Spleen (tissue), 11 donors: ENCODE measurements around the gene C12orf60. TPM values are rescaled to one million over a fixed set of nuclear protein-coding genes. Genes with fewer than 3 reads are reported as not detected.
A peak's percentile ranks its signal among the peaks of the same experiment; 100 is the strongest.

Source experiments
- DNase-seq: peaks from one replicate; pipeline ENCODE4 v3.0.0-alpha.2; 2020
- H3K27ac ChIP-seq, 8 donors: fragments of 200-600 bp; sonication (generic) in 7 of 8; 1 replicate in 4 of 8; 2 replicates in 4 of 8; pipeline versions ENCODE4 v1.5.0 to v1.8.0; 2016 to 2021; ENCODE audit warnings: inconsistent platforms in 4 of 8, mild to moderate bottlenecking in 4 of 8, moderate library complexity in 1 of 8
- H3K27me3 ChIP-seq, 7 donors: fragments of 200-600 bp; sonication (generic) in 6 of 7; replicated peaks in 1 of 7; 1 replicate in 4 of 7; 2 replicates in 3 of 7; pipeline versions ENCODE4 v1.5.0 to v1.8.0; 2016 to 2021; ENCODE audit warnings: inconsistent platforms in 3 of 7, mild to moderate bottlenecking in 1 of 7
- H3K36me3 ChIP-seq, 6 donors: fragments of 200-600 bp; sonication (generic) in 5 of 6; 1 replicate in 4 of 6; 2 replicates in 2 of 6; pipeline versions ENCODE4 v1.5.0 to v1.8.0; 2016 to 2021; ENCODE audit warnings: inconsistent platforms in 2 of 6
- H3K4me1 ChIP-seq, 6 donors: fragments of 200-600 bp; sonication (generic) in 5 of 6; 1 replicate in 3 of 6; 2 replicates in 3 of 6; pipeline versions ENCODE4 v1.5.0 to v1.8.0; 2016 to 2021; ENCODE audit warnings: inconsistent platforms in 3 of 6
- H3K4me3 ChIP-seq, 8 donors: fragments of 200-600 bp; sonication (generic) in 7 of 8; 1 replicate in 4 of 8; 2 replicates in 4 of 8; pipeline versions ENCODE4 v1.5.0 to v1.8.0; 2016 to 2021; ENCODE audit warnings: inconsistent platforms in 4 of 8, mild to moderate bottlenecking in 4 of 8, moderate library complexity in 2 of 8
- H3K9me3 ChIP-seq, 8 donors: fragments of 200-600 bp; sonication (generic) in 7 of 8; 1 replicate in 4 of 8; 2 replicates in 4 of 8; pipeline versions ENCODE4 v1.5.0 to v1.8.0; 2016 to 2021; ENCODE audit warnings: inconsistent platforms in 4 of 8
- CTCF ChIP-seq, 11 experiments: fragments of 200-600 bp in 7 of 11; fragments of 450-650 bp in 4 of 11; sonication (generic) in 4 of 11; IDR thresholded peaks in 8 of 11; conservative IDR thresholded peaks in 3 of 11; 1 replicate in 7 of 11; 2 replicates in 4 of 11; pipeline versions ENCODE4 v1.4.0 to v1.8.0; 2016 to 2021; ENCODE audit warnings: antibody characterized with exemption in 11 of 11, inconsistent platforms in 4 of 11, mild to moderate bottlenecking in 1 of 11
- POLR2A ChIP-seq, 3 donors: fragments of 450-650 bp; IDR thresholded peaks; one replicate each; pipeline ENCODE4 v1.5.1; 2017; ENCODE audit warnings: antibody characterized with exemption in 3 of 3, mild to moderate bottlenecking in 1 of 3
- POLR2AphosphoS5 ChIP-seq, 3 donors: sonication (generic); formaldehyde crosslinking; IDR thresholded peaks; one replicate each; pipeline ENCODE4 v1.5.1; 2017; ENCODE audit warnings: antibody characterized with exemption in 3 of 3
- WGBS, 5 donors: extraction: QIAGEN DNeasy Blood & Tissue Kit in 3 of 5; methylation state at CpG; one replicate each; pipeline versions ENCODE4 v1.1.5 to v1.1.7; 2013 to 2018; 5-methylcytosine and 5-hydroxymethylcytosine counted together
- intact Hi-C: fragments of 100-400 bp; cut with DNase I; formaldehyde crosslinking; loops from one replicate; pipeline ENCODE4 v1.15.0; 2023; ENCODE audit warnings: low total_unique reads
- polyA plus RNA-seq, 3 donors: library from polyadenylated mRNA; stranded (reverse); fragments of 200-250 nt; gene quantifications; one replicate each; pipeline ENCODE4 v1.2.1, GENCODE V29; 2013
- total RNA-seq, 7 donors: library from RNA; depleted of rRNA in 3 of 7; stranded (reverse); fragments of >200 nt in 3 of 7; fragmentation: NEBNext Ultra II Directional in 4 of 7; extraction: Animal tissue kit (Norgen Biotek cat#: 25700) in 4 of 7; gene quantifications; one replicate each; pipeline versions ENCODE4 v1.1.0 to v1.2.1, GENCODE V29; 2016 to 2021
- donor health status: healthy with polysubstance abuse.
- donor health status: DM: no; HTN: no; CAD: no; lungs with moderate emphysema.
- donor health status: DM: no; HTN: no; CAD: no.
- donor health status: Bipolar disorder and iron deficiency.
- donor health status: healthy.
- donor health status: DM: no; HTN: no; CAD: no.
- donor health status: DM: yes; HTN: yes; CAD: no.

C12orf60 gene
- total and polyA plus RNA-seq, 10 donors = 0.51 to 2.2 (median 1.1) TPM

DNA sequence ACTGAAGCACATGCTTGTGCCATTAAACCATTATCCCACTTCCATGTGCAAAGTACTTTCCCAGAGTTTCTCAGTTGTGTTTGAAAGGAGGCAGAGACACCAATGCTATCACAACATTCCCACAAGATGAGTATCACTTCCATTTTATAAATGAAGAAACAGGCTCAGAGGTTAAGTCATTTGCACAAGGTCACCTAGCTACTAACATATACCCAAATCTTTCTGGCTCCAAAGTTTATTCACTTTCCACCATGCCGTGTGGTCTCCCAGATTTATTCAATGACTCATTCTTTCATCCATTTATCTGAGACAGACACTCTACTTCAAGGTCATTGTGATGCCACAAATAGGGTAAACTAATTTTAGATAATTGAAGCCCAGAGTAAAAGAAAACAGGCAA, 30.5 kb downstream of the C12orf60 start:
- 54 to 71% (median 67%) methylated on average over 1 of the region's 1 CpG for WGBS, 5 donors
- no peaks in the 10 kb centered on the region for H3K36me3 ChIP-seq
- DNase-seq = no peak
- no peaks in the 10 kb centered on the region for H3K27me3 ChIP-seq
- H3K4me1 ChIP-seq = peaks cover 0 to 20% (median 0%) of the 10 kb centered on the region in 6 donors
- H3K27ac ChIP-seq = peak overlapping the region in 6 of 8 donors; percentile 3 to 81 (median 68)
- no peaks in the 10 kb centered on the region for H3K9me3 ChIP-seq
- intact Hi-C loops = no loop called here
- no peak overlapping the region for H3K4me3 ChIP-seq
- TF ChIP-seq POLR2A (IDR thresholded peaks at IDR 0.05) = no peak
- TF ChIP-seq POLR2AphosphoS5 (IDR thresholded peaks at IDR 0.05) = no peak
- TF ChIP-seq CTCF (IDR thresholded peaks at IDR 0.05 in 8 of 11, conservative IDR thresholded peaks at IDR 0.05 in 3 of 11) = no peak

- peak overlapping the region in 6 of 8 donors; percentile 46 to 81 (median 75) for H3K27ac ChIP-seq
- H3K9me3 ChIP-seq = peaks cover 0 to 4% (median 0%) of the 10 kb centered on the region in 8 donors
- no peak for DNase-seq
- no peaks in the 10 kb centered on the region for H3K27me3 ChIP-seq
- no peak overlapping the region for H3K4me3 ChIP-seq
- intact Hi-C loops = no loop called here
- peaks cover 0 to 20% (median 0%) of the 10 kb centered on the region in 6 donors for H3K4me1 ChIP-seq
- TF ChIP-seq POLR2AphosphoS5 (IDR thresholded peaks at IDR 0.05) (no peak), POLR2A (IDR thresholded peaks at IDR 0.05) (no peak), CTCF (IDR thresholded peaks at IDR 0.05 in 8 of 11, conservative IDR thresholded peaks at IDR 0.05 in 3 of 11) (no peak)
- H3K36me3 ChIP-seq = peaks cover 0 to 4% (median 0%) of the 10 kb centered on the region in 6 donors
Measured at GRCh38 chr12:14834509-14834908, 31.0 kb downstream of the C12orf60 start.

DNA sequence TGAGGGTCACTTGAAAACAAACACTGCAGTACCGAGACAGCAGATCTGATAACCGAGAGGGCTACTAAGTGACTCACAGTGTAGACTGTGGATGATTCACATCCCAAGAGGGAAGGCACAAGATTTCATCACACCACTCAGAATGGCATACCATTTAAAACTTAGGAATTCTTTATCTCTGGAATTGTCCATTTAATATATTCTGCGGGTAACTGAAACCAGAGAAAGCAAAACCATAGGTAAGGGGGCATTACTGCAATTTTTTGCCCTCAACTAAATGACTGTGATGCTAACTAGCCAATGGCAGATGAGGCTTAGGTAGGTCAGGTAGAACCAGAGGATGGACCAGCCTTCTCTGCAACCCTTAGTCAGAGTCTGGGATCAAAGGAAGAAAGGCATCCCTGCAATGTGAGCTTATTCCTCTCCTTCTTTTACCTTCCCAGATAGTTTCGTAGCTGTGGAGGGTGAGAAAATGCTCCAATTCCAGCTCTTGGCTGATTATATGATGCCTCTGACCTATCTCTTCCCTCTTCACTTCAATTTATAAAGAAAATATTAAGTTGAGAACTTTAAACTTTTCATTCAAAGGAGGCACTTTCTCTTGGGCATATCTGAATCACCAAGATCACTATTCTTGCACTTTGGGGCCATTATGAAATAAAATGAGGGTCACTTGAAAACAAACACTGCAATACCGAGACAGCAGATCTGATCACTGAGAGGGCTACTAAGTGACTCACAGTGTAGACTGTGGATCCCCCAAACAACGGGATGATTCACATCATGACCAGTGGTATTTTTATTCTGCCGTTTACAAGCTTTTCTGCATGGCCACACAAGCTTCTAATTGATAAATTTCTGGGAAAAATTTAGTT, 33.1 kb downstream of the C12orf60 start:
- TF ChIP-seq CTCF (IDR thresholded peaks at IDR 0.05 in 8 of 11, conservative IDR thresholded peaks at IDR 0.05 in 3 of 11) = no peak
- no peak for TF ChIP-seq POLR2A (IDR thresholded peaks at IDR 0.05)
- TF ChIP-seq POLR2AphosphoS5 (IDR thresholded peaks at IDR 0.05) = no peak
- H3K4me3 ChIP-seq = no peak overlapping the region
- H3K9me3 ChIP-seq = peaks cover 0 to 4% (median 0%) of the 10 kb centered on the region in 8 donors
- peak overlapping the region in 5 of 8 donors; percentile 37 to 81 (median 74) for H3K27ac ChIP-seq
- H3K36me3 ChIP-seq = peaks cover 0 to 7% (median 0%) of the 10 kb centered on the region in 6 donors
- DNase-seq = no peak
- H3K27me3 ChIP-seq = no peaks in the 10 kb centered on the region
- intact Hi-C loops = no loop called here
- 76 to 86% (median 78%) methylated on average over 7 of the region's 7 CpGs for WGBS, 5 donors
- peaks cover 3 to 36% (median 10%) of the 10 kb centered on the region in 6 donors for H3K4me1 ChIP-seq

DNA sequence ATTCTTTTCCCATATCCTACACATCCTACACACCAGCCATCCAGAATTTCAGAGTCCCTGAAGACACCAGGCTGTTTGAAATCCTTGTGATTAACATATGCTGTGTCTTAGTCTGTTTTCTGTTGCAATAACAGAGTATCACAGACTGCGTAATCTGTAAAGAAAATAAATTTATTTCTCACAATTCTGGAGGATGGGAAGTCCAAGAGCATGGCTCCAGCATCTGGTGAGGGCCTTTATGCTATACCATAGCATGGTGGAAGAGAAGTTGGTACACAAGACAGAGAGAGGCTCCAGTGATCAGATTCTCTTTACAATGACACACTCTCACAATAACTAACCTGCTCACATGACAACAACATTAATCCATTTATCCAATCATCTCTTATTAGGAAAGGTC, 35.8 kb downstream of the C12orf60 start:
- intact Hi-C loops = no loop called here
- H3K27me3 ChIP-seq = no peaks in the 10 kb centered on the region
- peaks cover 6 to 47% (median 17%) of the 10 kb centered on the region in 6 donors for H3K4me1 ChIP-seq
- H3K9me3 ChIP-seq = peaks cover 0 to 4% (median 0%) of the 10 kb centered on the region in 8 donors
- DNase-seq = no peak
- peaks cover 0 to 7% (median 0%) of the 10 kb centered on the region in 6 donors for H3K36me3 ChIP-seq
- H3K27ac ChIP-seq = peak overlapping the region in 1 of 8 donors; percentile 85
- H3K4me3 ChIP-seq = peak overlapping the region in 2 of 8 donors; percentile 6 to 18
- TF ChIP-seq POLR2A (IDR thresholded peaks at IDR 0.05) = no peak
- no peak for TF ChIP-seq POLR2AphosphoS5 (IDR thresholded peaks at IDR 0.05)
- TF ChIP-seq CTCF (IDR thresholded peaks at IDR 0.05 in 8 of 11, conservative IDR thresholded peaks at IDR 0.05 in 3 of 11) = no peak
- WGBS, 5 donors = 88 to 97% (median 96%) methylated on average over 1 of the region's 1 CpG
